Muscle layer of duodenum (tissue), 2 donors: ENCODE data around the gene NELL2.

Source experiments
- H3K27ac ChIP-seq: one replicate; pipeline ENCODE4 v1.7.0; 2013; ENCODE audit warnings: mild to moderate bottlenecking, low read length
- H3K27me3 ChIP-seq: one replicate; pipeline ENCODE4 v1.7.0; 2013; ENCODE audit warnings: low read depth, mild to moderate bottlenecking, control low read depth, low read length
- H3K36me3 ChIP-seq, 2 donors: one replicate each; pipeline ENCODE4 v1.7.0; 2013; ENCODE audit warnings: low read length in 2 of 2, control low read depth in 1 of 2, mild to moderate bottlenecking in 1 of 2; ENCODE audit not compliant: insufficient read depth in 2 of 2, control insufficient read depth in 1 of 2
- H3K4me1 ChIP-seq, 2 donors: one replicate each; pipeline ENCODE4 v1.7.0; 2013; ENCODE audit warnings: low read length in 2 of 2, mild to moderate bottlenecking in 2 of 2, control low read depth in 1 of 2, moderate library complexity in 1 of 2; ENCODE audit not compliant: insufficient read depth in 2 of 2, control insufficient read depth in 1 of 2
- H3K4me3 ChIP-seq, 2 donors: one replicate each; pipeline ENCODE4 v1.7.0; 2013; ENCODE audit warnings: low read length in 2 of 2, low read depth in 1 of 2, mild to moderate bottlenecking in 1 of 2
- H3K9me3 ChIP-seq, 2 donors: one replicate each; pipeline ENCODE4 v1.7.0; 2013; ENCODE audit warnings: low read length in 2 of 2, control low read depth in 1 of 2, mild to moderate bottlenecking in 1 of 2; ENCODE audit not compliant: control insufficient read depth in 1 of 2
- donor health status: healthy.

Gene NELL2

GRCh38 chr12:44589697-44590096 is 286.4 kb downstream of the NELL2 start:
- Histone ChIP-seq H3K27ac (no peak overlapping the region), H3K4me1 (no peaks in the 10 kb centered on the region), H3K4me3 (no peak overlapping the region)

GRCh38 chr12:44588651-44589050 is 287.5 kb downstream of the NELL2 start:
- no peaks in the 10 kb centered on the region for H3K36me3 ChIP-seq
- no peaks in the 10 kb centered on the region for H3K4me1 ChIP-seq
- H3K27me3 ChIP-seq, result no peaks in the 10 kb centered on the region
- no peak overlapping the region for H3K27ac ChIP-seq
- no peak overlapping the region for H3K4me3 ChIP-seq
- H3K9me3 ChIP-seq, result no peaks in the 10 kb centered on the region

More at GRCh38 chr12:44589697-44590096, 286.4 kb downstream of the NELL2 start:
- no peaks in the 10 kb centered on the region for H3K27me3 ChIP-seq
- H3K36me3 ChIP-seq, result no peaks in the 10 kb centered on the region
- H3K9me3 ChIP-seq, result no peaks in the 10 kb centered on the region

- no peaks in the 10 kb centered on the region for H3K4me1 ChIP-seq
- no peak overlapping the region for H3K27ac ChIP-seq
- H3K9me3 ChIP-seq, result no peaks in the 10 kb centered on the region
- no peak overlapping the region for H3K4me3 ChIP-seq
- no peaks in the 10 kb centered on the region for H3K36me3 ChIP-seq
- no peaks in the 10 kb centered on the region for H3K27me3 ChIP-seq
These were observed 291.5 kb downstream of the NELL2 start for GRCh38 chr12:44584625-44585024.

- H3K4me3 ChIP-seq, result no peak overlapping the region
- H3K9me3 ChIP-seq, result no peaks in the 10 kb centered on the region
- H3K27me3 ChIP-seq, result no peaks in the 10 kb centered on the region
- H3K27ac ChIP-seq, result no peak overlapping the region
- no peaks in the 10 kb centered on the region for H3K36me3 ChIP-seq
- H3K4me1 ChIP-seq, result no peaks in the 10 kb centered on the region
These were observed 293.6 kb downstream of the NELL2 start for GRCh38 chr12:44582521-44582920.

GRCh38 chr12:44581642-44582242 is 294.4 kb downstream of the NELL2 start:
- H3K4me3 ChIP-seq, result no peak overlapping the region
- H3K9me3 ChIP-seq, result no peaks in the 10 kb centered on the region
- no peaks in the 10 kb centered on the region for H3K27me3 ChIP-seq
- H3K4me1 ChIP-seq, result no peaks in the 10 kb centered on the region
- no peak overlapping the region for H3K27ac ChIP-seq
- H3K36me3 ChIP-seq, result no peaks in the 10 kb centered on the region

- no peak overlapping the region for H3K4me3 ChIP-seq
- no peak overlapping the region for H3K27ac ChIP-seq
These were observed 301.5 kb downstream of the NELL2 start for GRCh38 chr12:44574586-44574985.

GRCh38 chr12:44573723-44574122 is 302.4 kb downstream of the NELL2 start:
- H3K27me3 ChIP-seq, result no peaks in the 10 kb centered on the region
- H3K27ac ChIP-seq, result no peak overlapping the region
- H3K4me3 ChIP-seq, result no peak overlapping the region
- no peaks in the 10 kb centered on the region for H3K9me3 ChIP-seq
- no peaks in the 10 kb centered on the region for H3K4me1 ChIP-seq
- H3K36me3 ChIP-seq, result no peaks in the 10 kb centered on the region

More at GRCh38 chr12:44574586-44574985, 301.5 kb downstream of the NELL2 start:
- Histone ChIP-seq H3K4me1 (no peaks in the 10 kb centered on the region), H3K36me3 (no peaks in the 10 kb centered on the region), H3K27me3 (no peaks in the 10 kb centered on the region), H3K9me3 (no peaks in the 10 kb centered on the region)

- H3K4me3 ChIP-seq, result no peak overlapping the region
- H3K36me3 ChIP-seq, result no peaks in the 10 kb centered on the region
- H3K9me3 ChIP-seq, result no peaks in the 10 kb centered on the region
- no peak overlapping the region for H3K27ac ChIP-seq
- no peaks in the 10 kb centered on the region for H3K27me3 ChIP-seq
- no peaks in the 10 kb centered on the region for H3K4me1 ChIP-seq
These were observed 305.0 kb downstream of the NELL2 start for GRCh38 chr12:44571006-44571550.

GRCh38 chr12:44570036-44570583 is 306.0 kb downstream of the NELL2 start:
- Histone ChIP-seq H3K36me3 (no peaks in the 10 kb centered on the region), H3K4me3 (no peak overlapping the region), H3K4me1 (no peaks in the 10 kb centered on the region), H3K9me3 (no peaks in the 10 kb centered on the region), H3K27ac (no peak overlapping the region), H3K27me3 (no peaks in the 10 kb centered on the region)

- H3K4me1 ChIP-seq, result no peaks in the 10 kb centered on the region
- no peaks in the 10 kb centered on the region for H3K36me3 ChIP-seq
- no peaks in the 10 kb centered on the region for H3K27me3 ChIP-seq
- no peak overlapping the region for H3K4me3 ChIP-seq
- no peak overlapping the region for H3K27ac ChIP-seq
- no peaks in the 10 kb centered on the region for H3K9me3 ChIP-seq
These were observed 311.0 kb downstream of the NELL2 start for GRCh38 chr12:44565163-44565562.

- Histone ChIP-seq H3K4me1 (no peaks in the 10 kb centered on the region), H3K36me3 (no peaks in the 10 kb centered on the region), H3K27ac (no peak overlapping the region), H3K9me3 (no peaks in the 10 kb centered on the region), H3K4me3 (no peak overlapping the region), H3K27me3 (no peaks in the 10 kb centered on the region)
These were observed 312.6 kb downstream of the NELL2 start for GRCh38 chr12:44563486-44563885.
